Measurements from ENCODE around the gene WWOX.

WWOX gene

GRCh38 chr16:79007614-79008013, 908.2 kb downstream of the WWOX start:
- no peak for DNase-seq
- intact Hi-C loops (cut with DNase I), result no loop called here

GRCh38 chr16:79008036-79008868, 908.8 kb downstream of the WWOX start:
- DNase-seq, result no peak
- intact Hi-C loops (cut with DNase I), result no loop called here

DNA sequence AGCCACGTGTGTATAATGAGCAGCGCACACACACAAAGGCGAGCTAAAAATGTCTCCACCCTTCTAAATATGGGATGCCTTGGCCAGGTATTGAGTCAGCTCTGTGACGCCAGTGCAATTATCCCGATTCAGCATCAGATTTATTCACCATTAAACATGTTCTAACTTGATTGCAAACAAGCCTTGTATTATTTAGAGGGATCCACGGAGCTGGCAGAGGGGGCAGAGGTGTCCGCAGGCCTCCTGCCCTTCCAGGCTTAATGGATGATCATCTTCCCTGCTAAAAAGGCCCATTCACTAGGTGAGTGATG, 909.4 kb downstream of the WWOX start:
- DNase-seq, result no peak
- intact Hi-C loops (cut with DNase I), result no loop called here

- no peak for DNase-seq
- intact Hi-C loops (cut with DNase I), result no loop called here
Measured at GRCh38 chr16:79009896-79010295, 910.4 kb downstream of the WWOX start.

- intact Hi-C loops (cut with DNase I), result no loop called here
- no peak for DNase-seq
Measured at GRCh38 chr16:79011282-79011681, 911.8 kb downstream of the WWOX start.

- intact Hi-C loops (cut with DNase I), result no loop called here
- no peak for DNase-seq
Measured at GRCh38 chr16:79012671-79013434, 913.4 kb downstream of the WWOX start.

DNA sequence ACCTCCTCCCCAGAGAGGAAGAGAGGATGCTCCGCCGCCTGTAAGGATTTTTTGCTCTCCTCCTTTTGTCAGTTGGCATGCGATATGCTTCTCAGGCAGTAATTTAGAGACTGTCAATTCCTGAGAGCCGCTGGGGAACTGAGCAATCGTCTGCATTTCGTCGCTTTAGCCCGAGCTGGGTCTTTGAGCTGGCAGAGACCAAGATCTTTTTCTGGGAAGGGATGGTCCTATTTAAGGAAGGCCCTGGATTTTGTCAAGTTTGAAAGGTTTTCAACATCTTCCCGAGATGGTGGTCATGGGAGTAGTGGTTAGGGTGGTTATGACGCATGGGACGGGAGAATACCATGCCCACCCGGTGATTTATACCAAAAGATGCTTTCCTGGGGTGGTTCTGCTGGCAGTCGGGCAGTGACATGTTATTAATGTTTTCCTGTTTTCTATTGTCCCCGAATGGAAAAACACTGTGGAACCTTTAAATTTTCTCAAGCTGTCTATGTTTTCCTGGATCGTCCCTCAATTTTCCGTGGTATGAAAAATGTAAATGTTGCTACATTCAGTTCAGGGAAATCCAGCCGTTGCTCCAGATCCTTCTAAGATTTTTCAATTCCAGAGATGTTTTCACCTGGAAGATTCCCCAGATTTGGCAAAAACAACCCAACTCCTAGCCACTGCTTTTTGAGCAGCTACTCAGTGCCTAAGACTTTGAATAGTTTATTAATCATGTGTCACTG, 914.6 kb downstream of the WWOX start:
- intact Hi-C loops (cut with DNase I), result no loop called here
- DNase-seq, result no peak

GRCh38 chr16:79018650-79019429, 919.4 kb downstream of the WWOX start:
- DNase-seq, result no peak
- intact Hi-C loops (cut with DNase I), result no loop called here

GRCh38 chr16:79019431-79019830, 920.0 kb downstream of the WWOX start:
- intact Hi-C loops (cut with DNase I), result no loop called here
- DNase-seq, result no peak

GRCh38 chr16:79021991-79022630, 922.7 kb downstream of the WWOX start:
- intact Hi-C loops (cut with DNase I), result no loop called here
- DNase-seq, result no peak

DNA sequence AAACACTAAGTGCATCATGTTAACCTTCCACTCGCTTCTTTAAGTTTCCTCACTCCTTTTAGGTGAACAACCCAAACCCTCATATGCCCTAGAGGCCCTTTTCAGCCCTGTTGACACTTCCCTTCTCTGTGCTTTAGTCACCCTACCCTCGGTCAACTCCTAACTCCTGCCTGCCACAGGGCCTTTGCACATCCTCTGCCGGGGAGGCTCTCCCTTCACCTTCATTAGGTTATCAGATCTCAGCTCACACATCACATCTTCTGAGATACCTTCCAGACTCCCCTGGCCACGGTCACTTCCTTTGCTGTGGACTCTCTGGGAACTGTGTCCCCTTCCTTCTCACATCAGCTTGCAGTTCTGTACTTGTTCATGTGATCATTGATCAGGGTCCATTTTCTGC, 926.7 kb downstream of the WWOX start:
- DNase-seq, result no peak
- intact Hi-C loops (cut with DNase I), result no loop called here

DNA sequence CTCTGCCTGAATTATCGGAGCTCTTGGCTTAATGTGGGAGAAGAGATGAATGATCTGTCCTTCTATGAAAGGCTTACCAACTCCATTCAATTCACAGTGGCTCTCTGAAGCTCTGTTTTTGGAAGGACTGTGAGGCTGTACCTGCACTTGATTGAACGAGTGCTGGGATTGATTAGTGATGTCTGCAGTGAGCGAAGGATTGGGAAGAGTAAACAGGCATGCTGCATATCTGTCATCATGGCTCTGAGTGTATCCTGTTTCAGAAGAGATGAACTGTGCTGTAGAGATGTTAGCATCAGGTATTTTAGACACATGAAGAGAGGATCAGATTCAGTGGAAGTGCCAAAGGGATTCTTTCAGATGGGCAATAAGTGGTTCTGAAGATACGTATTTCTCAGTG, 937.1 kb downstream of the WWOX start:
- intact Hi-C loops (cut with DNase I), result no loop called here
- DNase-seq, result no peak

- intact Hi-C loops (cut with DNase I), result no loop called here
Measured at GRCh38 chr16:79037521-79038373, 938.3 kb downstream of the WWOX start.

GRCh38 chr16:79041206-79041605, 941.8 kb downstream of the WWOX start:
- intact Hi-C loops (cut with DNase I), result no loop called here

More at GRCh38 chr16:79037521-79038373, 938.3 kb downstream of the WWOX start:
- DNase-seq, result no peak

GRCh38 chr16:79042141-79042540, 942.7 kb downstream of the WWOX start:
- intact Hi-C loops (cut with DNase I), result no loop called here
- DNase-seq, result no peak

More at GRCh38 chr16:79041206-79041605, 941.8 kb downstream of the WWOX start:
- DNase-seq, result no peak

- no peak for DNase-seq
- intact Hi-C loops (cut with DNase I), result no loop called here
Measured at GRCh38 chr16:79042886-79043285, 943.4 kb downstream of the WWOX start.

DNA sequence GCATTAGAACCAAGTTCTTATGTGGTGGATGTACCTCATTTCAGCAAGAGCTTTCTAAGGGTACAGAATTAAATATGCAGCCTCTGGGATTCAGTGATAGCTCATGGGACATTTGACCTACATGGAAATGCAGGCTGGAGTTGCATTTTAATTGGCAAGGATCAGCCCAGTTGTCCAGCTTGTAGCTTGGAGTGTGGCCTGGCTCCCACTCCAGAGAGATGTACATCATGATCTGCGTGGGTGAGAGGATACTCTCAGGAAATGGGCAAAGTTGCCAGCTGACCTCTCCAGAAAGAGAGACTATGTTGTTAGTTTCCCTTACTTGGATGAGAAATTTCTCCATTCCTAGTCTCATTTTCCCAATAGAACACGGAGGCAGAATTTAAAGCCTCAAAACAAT, 945.7 kb downstream of the WWOX start:
- DNase-seq, result no peak
- intact Hi-C loops (cut with DNase I), result no loop called here

GRCh38 chr16:79047337-79047736, 947.9 kb downstream of the WWOX start:
- intact Hi-C loops (cut with DNase I), result no loop called here
- DNase-seq, result no peak

GRCh38 chr16:79049040-79049439, 949.6 kb downstream of the WWOX start:
- no peak for DNase-seq
- intact Hi-C loops (cut with DNase I), result no loop called here

All from posterior cingulate gyrus (tissue), 11 donors.